H1 (cell line): ENCODE data around the gene AIRE.

Source experiments
- CTCF ChIP-seq, 3 experiments: IDR thresholded peaks; 1 replicate in 2 of 3; 2 replicates in 1 of 3; pipeline versions ENCODE4 v1.5.1 to v1.6.1; 2011; ENCODE audit warnings: low read length in 3 of 3, mild to moderate bottlenecking in 3 of 3, inconsistent platforms in 2 of 3, low read depth in 1 of 3, moderate library complexity in 1 of 3; ENCODE audit not compliant: insufficient read depth in 1 of 3; ENCODE audit errors: control extremely low read depth in 1 of 3
- MAX ChIP-seq: IDR thresholded peaks from 2 replicates; pipeline ENCODE4 v1.6.1; 2012; ENCODE audit warnings: inconsistent platforms
- SIN3A ChIP-seq, 2 experiments: IDR thresholded peaks in 1 of 2; conservative IDR thresholded peaks in 1 of 2; 2 replicates each; pipeline ENCODE4 v1.6.1; 2011 to 2012; ENCODE audit warnings: low read length in 2 of 2, improper control_type of control experiment in 1 of 2, low read depth in 1 of 2, mild to moderate bottlenecking in 1 of 2
- TCF12 ChIP-seq: IDR thresholded peaks from 2 replicates; pipeline ENCODE4 v1.6.1; 2011; ENCODE audit warnings: low read depth, mild to moderate bottlenecking, low read length

- TF ChIP-seq TCF12 (no peak), CTCF (IDR thresholded peaks at IDR 0.05; ENCODE audit: control extremely low read depth in 1 of 3, insufficient read depth in 1 of 3, low read depth in 1 of 3, low read length in 3 of 3) (peak in 1 of 3 experiments; percentile 2; a peak in 1 of 4 replicates), SIN3A (conservative IDR thresholded peaks at IDR 0.05 in 1 of 2, IDR thresholded peaks at IDR 0.05 in 1 of 2; ENCODE audit: low read depth in 1 of 2, low read length in 2 of 2) (no peak), MAX (no peak)
Measured at GRCh38 chr21:44322621-44323325, 37.1 kb downstream of the AIRE start.
